Fibroblast of skin of abdomen (primary cell): ENCODE measurements around the gene CTPS1.
A peak's percentile ranks its signal among the peaks of the same experiment; 100 is the strongest.

ENCODE experiments used
- DNase-seq: peaks from one replicate; pipeline ENCODE4 v3.0.0-alpha.2; 2013

The CTPS1 gene

DNA sequence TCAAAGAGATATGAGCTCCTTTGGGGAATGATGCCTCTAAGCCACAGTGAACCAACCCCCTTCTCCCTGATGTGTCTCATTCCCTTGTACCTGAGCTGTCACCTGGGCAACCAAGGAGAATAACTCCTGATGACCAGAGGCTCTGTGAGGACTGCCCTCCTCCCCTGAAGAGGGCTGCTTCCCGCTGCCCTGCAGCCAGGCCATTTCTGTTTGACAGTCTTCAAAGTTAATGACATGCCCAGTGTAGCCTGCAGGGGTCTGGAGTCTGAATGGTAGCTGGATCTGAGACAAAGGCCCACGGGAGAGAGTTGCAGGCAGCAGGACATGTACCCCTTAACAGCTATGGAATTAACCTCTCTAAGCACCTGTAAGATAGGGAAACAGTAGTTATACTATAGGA is 45.5 kb downstream of the CTPS1 start:
- DNase-seq: no peak

GRCh38 chr1:41025979-41026819 is 46.7 kb downstream of the CTPS1 start:
- no peak for DNase-seq

GRCh38 chr1:41028034-41028642 is 48.6 kb downstream of the CTPS1 start:
- no peak for DNase-seq

DNA sequence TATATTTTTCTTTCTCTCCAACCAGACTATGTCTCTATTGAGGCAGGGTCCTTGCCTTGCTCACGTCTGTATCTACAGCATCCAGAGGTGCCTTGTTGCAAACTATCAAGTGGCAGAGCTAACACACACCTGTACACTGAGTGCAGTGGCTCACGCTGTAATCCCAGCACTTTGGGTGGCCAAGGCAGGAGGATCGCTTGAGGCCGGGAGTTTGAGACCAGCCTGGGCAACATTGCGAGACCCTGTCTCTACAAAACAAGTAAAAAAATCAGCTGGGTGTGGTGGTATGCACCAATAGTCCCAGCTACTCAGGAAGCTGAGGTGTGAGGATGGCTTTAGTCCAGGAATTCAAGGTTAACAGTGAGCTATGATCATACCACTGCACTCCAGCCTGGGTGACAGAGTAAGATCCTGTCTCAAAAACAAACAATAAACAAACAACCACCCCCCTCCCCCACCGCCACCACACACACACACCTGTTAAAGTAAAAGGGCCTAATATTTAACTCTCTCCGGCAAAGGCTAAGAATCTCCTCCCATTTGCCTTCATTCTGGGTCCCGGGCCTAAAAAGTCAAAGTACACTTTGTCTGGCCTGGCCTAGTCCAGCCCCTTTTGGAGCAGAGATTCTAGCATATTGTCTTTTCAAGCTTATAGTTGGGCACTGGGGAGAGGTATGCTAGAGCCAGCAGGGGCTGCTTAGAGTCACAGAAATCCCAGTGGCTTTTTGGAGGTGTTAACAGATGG is 51.5 kb downstream of the CTPS1 start:
- no peak for DNase-seq

GRCh38 chr1:41032147-41032546 is 52.7 kb downstream of the CTPS1 start:
- no peak for DNase-seq

- DNase-seq: no peak
These were observed 53.8 kb downstream of the CTPS1 start for GRCh38 chr1:41033272-41033671.

GRCh38 chr1:41037116-41037903 is 57.8 kb downstream of the CTPS1 start:
- no peak for DNase-seq

DNA sequence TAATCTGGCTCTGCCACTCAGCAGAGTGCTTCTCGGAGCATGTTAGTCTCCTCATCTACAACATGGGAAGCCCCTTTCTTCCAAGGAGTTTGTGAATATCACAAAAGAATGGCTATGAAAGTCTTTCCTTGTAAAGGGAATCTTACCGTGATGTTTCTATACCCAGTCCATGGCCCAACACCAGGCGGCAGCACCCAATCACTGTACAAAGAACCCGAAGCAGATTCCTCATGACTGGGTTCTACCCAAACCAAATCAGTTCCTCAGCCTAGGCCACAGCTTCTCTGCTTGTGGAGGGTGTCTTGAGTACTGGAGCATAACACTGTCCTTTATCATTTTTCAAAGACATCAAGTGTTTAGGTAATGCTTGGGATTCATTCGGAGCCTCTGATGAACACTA is 58.6 kb downstream of the CTPS1 start:
- no peak for DNase-seq

GRCh38 chr1:41041614-41042270 is 62.2 kb downstream of the CTPS1 start:
- DNase-seq: peak; percentile 18

DNA sequence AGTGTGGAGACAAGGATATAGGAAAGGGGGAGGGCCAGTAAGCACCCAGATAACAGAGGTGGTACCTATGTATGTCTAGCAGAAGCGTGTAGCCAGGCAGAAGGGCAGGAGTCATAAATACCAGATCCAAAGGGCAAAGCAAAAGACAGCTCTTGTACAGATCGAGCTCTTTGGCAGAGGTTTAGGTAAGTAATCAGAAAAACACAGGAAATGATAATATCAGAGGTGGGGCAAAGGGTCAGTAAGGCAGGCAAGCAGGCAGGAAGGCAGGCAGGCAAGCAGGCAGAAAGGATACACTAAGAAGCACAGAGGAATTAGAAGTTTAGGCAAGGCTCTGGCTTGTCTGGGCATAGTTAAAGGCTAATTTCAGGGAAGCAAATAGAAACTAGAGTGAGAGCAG is 64.7 kb downstream of the CTPS1 start:
- no peak for DNase-seq

GRCh38 chr1:41045740-41046139 is 66.2 kb downstream of the CTPS1 start:
- peak; percentile 46 for DNase-seq

DNA sequence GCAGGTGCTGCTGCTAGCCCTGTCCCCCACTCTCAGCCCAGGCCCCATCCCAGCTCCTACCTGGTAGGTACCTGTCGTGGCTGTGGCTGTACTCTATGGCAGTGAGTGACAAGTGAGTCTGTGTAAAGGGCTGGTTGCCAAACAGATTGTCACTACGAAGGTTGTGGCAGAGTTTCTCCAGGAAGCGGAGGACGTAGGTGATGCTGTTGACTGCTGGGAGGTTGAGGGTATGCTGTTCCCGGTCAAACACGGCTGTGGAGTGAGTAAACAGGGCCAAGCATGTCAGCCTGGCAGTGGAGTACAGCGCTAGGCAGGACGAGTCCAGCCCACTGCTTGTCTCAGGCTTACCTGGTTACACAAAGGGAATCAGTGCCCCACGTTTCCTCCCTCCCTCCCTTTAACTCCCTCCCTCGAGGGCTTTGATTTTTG is 66.9 kb downstream of the CTPS1 start:
- DNase-seq: no peak

DNA sequence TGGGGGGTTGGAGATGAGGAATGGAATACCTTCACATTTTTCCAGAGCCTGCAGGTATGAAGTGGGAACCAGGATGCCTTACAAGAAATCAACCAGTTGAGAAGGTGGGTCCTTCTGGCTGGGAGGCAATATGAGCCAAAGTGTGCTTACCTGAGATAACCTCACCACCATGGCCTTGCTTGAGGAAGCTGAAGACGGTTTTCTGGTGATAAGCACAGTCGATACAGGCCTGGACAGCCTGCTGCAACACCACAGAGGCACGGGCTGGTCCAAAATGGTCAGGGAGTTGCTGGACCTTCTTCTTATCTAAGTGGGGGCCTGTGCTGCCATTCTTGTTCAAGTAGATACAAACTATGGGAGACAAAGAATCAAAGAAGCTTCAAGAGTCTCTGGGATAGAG is 69.0 kb downstream of the CTPS1 start:
- DNase-seq: no peak

DNA sequence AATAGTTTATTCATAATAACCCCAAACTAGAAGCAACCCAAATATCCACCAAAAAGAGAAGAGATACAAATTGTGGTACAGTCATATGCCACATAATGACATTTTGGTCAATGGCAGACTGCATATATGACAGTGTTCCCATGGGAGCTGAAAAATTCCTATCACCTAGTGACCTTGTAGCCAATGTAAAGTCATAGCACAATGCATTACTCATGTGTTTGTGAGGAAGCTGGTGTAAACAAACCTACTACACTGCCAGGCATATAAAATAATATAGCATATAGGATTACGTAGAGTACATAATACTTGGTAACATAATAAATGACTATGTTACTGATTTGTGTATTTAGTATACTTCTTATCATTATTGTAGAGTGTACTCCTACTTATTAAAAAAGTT is 71.5 kb downstream of the CTPS1 start:
- no peak for DNase-seq

DNA sequence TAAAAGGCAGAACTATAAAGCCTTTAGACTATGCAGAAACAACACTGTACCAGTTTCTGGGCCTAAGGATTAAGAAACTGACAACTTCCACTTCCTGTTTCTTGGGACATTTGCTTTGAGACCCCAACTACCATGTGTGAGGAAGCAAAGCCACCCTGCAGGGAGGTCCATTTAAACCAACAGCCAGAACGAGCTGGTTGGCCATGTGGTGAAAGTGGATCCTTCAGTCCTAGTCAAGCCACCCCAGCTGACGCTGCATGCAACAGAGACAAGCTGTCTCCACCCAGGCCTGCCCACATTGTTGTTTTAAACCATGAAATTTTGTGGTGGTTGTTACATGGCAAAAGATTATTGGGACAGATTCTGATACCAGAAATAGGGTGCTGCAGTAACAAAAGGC is 73.8 kb downstream of the CTPS1 start:
- no peak for DNase-seq

DNA sequence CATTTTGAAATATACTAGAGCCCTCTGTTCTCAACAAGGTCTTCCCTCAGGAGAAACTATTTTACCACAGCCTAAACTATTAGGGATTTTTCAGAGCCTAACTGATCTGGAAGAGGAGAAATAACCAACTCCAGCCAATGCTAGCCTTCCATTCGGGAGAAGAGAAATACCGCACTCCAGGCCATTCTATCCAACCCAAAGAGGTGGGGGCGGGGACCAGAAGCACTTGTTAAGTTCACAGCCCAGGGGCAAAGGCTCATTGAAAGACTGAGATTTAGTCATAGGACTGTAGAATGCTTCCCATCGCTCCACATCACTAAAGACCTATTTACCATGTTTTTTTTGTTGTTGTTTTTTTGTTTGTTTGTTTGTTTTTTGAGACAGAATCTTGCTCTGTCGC is 77.4 kb downstream of the CTPS1 start:
- no peak for DNase-seq
